NCI-H2029 (cell line): ENCODE data around the gene MTR.

ENCODE experiments used
- DNase-seq: peaks from one replicate; lab custom pipeline; 2025; lab: John Stamatoyannopoulos, UW

Gene MTR

DNA sequence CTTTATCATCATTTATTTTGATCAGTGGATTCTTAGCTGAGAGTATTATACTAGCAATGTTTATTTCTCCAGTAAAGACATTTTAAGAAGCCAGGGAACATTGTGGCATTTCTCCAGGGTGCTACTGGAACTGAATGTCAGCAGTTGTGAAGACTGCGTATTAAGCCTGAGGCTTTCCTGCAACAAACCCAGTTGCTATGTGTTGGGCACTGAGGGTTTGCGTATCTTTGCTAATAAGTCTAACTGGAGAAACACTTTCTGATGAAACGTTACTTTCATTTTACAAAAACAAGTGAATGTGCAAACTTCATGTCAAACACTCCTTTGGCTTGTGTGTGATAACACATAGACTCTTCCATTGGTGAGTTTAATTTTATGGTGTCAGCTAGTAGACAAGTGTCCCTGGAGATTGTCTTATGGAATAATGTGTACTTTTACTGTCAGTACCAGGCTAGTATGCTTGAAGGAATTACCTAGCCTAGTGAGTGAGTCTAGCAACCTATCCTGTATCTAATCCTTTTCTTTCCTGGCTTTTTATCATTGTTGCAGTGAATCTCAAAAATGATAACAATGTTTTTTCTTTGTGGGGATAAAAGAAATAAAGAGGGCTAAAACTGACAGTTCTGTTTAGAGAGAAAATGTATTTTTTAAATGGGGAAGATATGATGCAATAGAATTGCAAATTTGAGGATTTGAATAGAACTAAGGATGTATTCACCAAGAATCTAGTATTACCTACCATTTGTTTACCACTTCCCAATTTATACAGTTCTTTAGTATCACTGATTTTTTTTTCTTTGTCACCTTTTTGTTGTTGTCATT lies 70.1 kb downstream of the MTR start:
- no peak for DNase-seq

DNA sequence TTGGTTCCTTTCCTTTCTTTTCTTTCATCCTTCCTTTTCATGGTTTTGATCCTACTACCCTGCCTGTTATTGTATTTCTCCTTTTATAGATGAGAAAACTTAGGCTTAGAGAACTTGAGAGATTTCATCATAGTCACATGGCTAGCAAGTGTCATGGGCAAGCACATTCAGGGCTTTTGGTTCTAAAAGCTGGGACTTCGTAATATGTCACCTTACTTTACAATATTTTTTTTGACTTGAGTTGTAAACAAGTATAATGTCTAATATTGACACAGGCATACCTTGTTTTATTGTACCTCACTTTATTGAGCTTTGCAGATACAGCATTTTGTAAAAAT lies 70.7 kb downstream of the MTR start:
- no peak for DNase-seq

DNA sequence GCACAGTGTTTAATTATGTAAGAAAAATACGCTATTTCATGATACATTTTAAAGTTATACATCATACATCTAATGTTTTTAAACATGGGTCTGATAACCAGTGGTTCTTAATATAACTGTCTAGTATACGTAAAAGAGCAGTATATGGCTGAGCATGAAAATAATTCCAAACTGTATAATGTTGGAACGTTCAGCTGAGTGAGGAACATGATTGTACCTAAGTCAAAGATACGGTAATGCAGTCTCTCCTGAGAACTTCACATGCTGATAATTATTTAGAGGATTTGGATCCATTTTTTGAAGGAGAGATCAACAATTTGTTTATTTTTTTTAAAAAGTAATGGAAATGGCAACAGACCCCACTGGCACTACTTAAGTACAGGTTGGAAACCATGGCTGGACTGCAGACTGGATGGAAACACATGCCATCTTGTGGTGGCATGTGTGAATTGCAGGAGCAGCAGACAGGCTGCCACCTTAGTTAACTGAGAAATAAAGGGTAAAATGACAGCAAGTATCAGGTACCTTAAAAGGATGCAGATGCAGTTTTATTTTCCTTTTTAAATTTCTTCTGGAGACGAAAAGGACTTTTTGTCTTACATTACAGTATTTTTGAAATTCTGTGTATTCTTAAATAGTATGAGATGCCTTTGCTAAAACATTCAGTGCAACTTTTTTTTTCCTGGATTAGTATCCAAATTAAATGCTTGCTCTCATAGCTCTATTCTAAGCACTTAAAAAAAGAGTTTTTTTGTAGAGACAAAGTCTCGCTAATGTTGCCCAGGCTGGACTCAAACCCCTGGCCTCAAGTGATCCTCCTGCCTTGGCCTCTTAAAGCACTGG lies 73.8 kb downstream of the MTR start:
- peak; percentile 11 for DNase-seq

DNA sequence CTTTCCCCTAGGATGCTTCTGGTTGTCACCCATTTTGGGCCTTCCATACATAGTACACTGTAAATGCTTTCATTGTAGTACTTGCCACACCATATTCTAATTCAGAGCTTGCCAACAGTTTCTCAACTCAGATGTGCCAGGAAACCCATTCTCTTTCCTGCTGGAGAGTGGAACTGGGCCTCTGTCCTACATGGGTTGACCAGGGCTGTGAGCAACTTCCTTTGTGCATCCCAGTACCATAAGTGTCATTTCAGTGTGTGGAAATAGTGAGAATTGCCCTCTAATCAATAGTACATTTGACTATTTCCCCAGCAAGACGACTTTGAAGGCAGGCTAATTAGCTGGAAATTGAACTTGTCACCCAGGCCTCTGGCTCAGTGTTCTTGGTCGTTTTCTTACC lies 74.8 kb downstream of the MTR start:
- no peak for DNase-seq

DNA sequence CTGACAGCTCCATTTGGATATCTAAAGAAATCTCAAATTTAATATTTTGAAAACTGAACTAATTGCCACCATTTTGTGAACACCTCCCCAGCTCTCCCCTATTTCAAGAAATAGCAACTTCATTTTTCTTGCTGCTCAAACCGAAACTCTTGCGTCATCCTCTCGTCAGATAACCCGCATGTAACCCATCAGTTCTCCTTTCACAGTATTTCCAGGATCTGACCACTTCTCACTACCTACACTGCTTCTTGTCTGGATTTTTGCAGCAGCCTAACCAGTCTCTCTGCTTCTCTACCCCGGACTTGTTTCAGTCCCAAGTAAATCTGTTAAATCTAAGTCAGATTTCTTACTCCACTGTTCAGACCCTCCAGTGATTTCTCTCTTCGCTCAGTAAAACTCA lies 75.6 kb downstream of the MTR start:
- DNase-seq, result no peak

DNA sequence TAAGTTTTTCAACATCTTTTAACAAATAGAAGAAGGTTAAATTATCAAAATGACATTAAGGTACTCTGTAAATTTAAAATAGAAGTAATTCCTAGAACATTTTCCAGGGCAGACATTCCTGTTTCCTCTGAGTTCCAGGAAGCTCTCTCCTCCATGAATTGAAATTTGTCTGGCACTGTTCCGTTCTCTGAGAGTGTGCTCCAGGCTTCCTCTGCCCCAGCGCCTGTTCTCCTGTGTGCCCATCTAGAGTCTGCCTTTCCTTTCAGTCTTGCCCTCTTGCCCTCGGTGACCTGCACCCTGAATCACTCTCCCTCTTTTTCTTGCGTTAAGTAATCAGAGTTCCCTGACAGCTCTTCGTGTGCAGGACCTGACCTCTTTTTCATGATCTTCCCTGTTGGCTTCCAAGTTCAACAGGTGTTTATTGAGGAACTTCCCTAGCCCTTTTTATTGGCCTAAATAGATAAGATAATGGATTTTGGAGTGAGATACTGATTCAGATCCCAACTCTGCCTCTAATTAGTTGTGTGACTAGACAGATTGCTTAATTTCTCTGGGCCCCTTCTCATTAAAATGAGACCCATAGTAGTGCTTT lies 77.1 kb downstream of the MTR start:
- no peak for DNase-seq

DNA sequence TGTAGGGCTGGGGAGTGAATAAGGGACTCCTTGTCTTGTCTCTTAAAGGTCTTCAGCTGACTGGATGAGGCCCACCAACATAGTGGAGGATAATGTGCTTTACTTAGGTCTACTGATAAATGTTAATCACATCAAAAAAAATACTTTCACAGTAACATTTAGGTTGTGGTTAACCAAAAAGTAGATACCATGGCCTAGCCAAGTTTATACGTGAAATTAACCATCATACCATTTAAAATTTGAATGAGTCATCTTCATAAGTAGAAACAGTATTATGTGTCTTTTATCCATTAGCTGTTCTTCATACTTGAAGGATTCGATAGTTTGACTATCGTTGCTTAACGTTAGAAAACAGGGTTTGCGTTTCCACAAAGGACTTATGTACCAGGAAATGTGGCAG lies 80.9 kb downstream of the MTR start:
- no peak for DNase-seq

DNA sequence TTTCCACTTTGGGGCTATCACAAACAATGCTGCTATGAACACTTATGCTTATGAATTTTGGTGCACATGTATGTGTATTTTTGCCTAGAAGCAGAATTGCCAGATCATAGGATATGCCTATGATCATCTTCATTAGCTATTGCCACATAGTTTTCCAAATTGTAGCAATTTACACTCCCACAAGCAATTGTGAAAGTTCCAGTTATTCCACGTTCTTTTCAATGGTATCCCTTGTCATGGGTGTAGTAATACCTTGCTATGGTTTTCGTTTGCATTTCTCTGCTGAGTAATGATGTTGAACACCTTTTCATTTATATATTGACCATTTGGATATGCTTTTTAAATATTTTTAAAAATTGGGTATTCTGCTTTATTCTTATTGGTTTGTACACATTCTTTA lies 82.6 kb downstream of the MTR start:
- DNase-seq, result no peak

DNA sequence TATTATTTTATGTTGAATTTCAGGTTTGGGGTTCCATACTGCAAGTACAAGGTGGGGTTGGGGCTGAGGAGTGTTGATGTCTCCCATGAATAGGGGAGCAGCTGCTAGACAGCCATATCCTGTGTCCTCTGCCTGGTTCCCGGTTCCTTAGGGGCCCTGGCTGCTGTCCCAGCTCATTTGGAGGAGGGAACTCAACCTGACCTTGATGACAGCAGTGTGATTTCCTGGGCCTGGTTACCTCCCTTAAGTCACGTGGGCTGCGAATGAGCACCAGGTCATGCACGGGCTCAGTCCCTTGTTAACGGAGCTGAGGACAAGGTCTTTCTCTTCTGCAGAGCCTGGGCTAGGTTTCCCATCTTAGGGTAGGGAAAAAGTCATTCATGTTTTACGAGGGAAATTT lies 85.1 kb downstream of the MTR start:
- no peak for DNase-seq

DNA sequence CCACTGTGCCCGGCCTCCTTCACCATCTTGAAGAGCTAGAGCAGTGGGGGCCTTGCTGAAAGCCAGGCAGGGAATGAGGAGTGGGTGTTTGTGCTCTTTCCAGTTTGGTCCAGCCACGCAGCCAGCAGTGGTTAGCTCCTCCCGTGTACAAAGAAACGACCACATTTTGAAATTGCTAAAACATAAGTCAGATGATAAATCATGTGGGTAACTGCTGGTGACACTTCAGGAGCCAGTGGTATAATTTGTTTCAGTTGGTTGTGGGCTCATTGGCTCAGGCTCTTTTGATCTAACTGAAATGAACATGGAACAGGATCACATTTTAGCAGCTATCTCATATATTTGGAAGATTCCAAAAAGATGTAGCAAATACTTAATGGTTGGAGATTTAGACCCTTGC lies 87.6 kb downstream of the MTR start:
- no peak for DNase-seq

DNA sequence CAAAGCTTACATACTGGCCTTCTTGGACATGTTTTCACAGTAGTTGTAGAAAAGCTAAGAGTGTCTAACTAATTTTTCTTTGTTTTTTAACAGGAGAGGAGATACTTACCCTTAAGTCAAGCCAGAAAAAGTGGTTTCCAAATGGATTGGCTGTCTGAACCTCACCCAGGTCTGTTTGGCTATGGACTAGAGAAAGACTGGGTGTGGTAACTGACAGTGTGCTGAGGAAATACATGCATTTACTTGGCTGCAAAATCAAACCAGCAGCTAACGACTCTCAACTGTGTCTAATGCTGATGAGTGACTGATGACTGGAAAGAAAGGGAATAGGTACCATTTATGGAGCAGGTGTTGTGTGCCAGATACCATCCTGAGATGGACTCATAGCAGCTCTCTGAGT lies 91.1 kb downstream of the MTR start:
- no peak for DNase-seq

DNA sequence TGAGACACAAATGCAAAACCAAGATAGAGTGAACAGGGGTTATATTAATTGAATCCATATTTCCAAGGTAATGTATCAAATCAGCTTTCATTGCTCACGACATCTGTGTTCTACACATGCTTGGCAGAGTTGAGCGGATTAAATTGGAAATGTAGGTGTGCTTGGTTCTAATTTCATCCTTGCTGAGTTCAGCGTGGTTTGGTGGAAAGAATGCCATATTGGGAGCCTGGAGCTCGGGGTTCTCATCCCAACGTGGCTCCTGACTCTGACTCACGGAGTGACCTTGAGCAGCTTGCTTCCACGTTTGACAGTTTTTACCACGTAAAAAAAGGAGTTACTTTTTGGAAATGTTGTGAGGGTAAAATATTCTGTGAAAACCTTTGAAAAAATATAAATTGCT lies 92.0 kb downstream of the MTR start:
- no peak for DNase-seq

DNA sequence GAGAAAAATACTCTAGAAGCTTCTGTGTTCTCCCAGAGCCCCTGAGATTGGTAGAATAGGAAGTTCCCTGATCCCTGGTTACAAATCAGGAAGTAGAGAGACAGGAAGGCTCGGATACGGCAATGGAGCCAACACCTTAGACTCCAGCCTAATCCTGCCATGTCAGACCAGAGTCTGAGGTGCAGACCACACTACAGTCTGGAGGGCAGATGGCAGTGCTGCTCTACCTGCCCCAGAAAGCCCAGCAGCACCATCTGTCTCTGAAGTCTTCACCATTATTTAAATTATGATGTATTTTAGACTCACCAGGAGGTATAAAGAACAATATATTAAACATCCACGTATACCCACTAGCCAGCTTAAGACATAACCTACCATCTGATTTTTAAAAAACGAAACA lies 93.0 kb downstream of the MTR start:
- no peak for DNase-seq

DNA sequence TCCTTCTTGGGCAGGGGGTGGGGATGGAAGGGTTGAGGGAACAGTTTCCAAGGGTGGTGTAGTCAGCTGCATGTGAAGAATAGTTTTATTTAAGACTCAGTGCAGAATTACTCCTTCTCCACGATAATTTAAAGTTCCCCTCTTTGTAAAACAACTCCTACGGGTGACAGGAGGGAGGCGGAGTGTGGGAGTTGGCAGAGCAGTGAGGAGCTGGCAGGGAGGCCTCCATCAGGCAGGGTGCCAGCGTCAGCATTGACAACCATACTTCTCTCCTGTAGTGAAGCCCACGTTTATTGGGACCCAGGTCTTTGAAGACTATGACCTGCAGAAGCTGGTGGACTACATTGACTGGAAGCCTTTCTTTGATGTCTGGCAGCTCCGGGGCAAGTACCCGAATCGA lies 93.8 kb downstream of the MTR start:
- DNase-seq, result no peak

DNA sequence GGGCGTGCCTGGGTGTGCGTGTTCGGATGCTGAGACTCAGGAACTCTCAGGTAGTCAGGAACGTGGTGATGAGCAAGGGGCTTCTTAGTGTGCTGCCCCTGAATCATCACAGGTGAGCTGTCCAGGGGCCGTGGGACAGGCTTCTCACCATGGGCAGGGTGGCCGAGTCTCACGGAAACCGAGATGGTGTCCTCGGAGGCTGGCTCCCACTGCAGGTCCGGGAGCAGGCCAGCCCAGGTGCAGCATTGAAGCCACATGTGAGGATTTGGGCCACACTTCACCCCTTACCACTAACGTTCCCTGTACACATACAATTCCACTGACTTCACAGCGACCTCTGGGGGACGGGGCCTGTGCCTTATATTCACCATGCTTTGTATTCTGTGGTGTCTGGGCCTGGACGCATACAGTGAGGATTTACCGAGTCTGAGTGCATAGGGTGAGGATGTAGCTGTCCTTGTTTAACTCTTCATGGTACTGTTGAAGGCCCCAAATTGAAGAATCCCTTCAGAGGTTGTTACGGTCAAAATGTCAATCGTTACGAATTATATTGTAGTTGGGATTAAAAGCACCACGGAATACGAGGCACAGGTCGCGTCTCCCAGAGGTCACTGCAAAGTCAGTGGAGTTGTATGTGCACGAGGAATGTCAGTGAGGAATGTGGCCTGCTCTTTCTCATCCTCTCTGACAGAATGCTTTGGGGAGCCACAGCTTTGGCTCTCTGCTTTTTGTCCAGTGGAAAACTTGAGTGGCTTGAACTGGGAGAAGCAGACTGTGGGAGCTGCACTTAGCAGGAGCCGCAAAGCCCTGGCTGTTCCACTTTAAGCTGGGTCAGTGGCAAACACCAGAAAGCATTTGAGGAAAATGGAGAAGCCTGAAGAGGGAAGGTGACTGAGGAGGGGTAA lies 95.3 kb downstream of the MTR start:
- no peak for DNase-seq

DNA sequence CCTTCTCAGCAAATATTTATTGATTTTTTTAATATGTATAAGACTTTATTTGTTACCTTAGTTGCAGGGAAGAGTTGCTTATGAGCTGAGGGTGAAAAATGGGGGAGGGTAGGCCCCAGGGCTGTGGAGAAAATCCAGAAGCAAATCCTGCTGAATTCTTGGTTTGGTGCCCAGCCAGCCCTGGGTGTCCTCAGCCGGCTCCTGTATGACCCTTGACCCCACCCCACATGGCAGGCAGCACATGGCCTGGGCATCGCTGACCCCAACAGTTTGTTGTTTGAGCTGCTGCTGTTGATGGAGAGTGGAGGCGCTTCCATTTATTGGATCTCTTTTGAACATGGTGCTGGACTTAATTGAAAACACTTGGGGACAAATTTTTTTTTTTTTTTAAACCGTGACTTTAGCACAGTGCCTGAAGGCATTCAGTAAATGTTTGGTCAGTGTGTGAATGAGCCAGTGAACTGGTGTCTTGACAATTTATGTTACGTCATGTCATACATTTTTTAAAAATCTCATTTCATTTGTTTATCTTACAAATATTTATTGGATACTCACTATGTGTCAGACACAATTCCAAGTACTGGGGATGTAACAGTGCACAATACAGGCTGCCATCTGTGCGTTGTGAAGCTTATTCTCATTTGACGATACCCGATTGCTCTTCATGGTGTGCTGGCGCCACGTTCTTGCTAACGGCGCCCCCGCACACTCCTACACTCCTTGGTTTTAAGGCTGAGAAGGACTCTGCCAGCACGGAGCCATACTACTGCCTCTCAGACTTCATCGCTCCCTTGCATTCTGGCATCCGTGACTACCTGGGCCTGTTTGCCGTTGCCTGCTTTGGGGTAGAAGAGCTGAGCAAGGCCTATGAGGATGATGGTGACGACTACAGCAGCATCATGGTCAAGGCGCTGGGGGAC lies 98.8 kb downstream of the MTR start:
- no peak for DNase-seq

DNA sequence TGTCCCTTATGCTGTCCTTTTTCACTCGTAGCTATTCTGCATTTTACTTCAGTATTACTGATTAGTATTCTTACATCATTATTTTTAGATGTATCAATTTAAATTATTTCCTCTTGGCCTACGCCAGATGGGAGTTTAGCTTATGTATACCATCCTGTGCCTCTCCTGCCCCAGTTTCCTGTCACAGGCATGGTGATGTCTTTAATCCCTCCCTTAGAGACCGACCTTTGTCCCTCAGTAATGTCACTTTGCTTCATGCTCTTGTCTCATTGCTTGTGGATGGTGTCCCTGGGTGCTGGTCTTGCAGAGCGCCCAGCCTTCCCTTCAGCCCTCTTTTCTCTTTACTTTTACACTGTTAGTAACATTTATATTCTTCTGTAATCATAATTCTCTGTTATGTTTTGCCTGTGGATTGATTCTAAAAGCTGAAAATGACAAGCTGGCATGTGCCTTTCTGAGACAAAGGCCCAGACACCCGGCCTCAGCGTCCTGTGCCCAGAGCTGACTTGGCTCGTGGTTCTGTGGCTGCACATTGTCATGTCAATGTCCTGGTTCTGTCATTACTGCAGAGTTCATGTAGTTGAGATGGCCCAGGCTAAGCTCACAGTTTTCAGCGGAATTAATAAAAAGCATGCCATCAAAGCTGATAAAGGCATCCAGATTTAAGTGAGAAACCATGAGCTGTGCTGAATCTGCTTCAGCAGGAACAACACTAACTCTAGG lies 100.7 kb downstream of the MTR start:
- DNase-seq, result no peak

DNA sequence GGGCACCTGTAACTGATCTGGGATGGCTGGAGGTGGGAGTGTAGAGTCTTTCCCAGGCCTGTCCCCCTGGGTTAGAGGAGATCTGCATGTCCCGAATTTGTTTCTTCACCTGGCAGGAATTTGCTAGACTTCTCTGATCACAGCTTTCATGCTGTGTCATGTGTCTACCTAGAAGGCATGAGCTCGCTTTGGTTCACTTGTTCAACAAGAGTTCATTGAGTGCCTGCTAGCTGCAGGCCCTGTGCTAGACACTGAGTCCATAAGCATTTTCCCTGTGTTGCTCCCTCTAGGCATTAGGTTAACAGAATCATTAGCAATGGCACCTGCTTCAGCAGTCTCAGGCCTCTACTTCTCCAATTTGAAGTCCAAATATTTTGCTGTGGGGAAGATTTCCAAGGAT lies 101.6 kb downstream of the MTR start:
- DNase-seq, result no peak

DNA sequence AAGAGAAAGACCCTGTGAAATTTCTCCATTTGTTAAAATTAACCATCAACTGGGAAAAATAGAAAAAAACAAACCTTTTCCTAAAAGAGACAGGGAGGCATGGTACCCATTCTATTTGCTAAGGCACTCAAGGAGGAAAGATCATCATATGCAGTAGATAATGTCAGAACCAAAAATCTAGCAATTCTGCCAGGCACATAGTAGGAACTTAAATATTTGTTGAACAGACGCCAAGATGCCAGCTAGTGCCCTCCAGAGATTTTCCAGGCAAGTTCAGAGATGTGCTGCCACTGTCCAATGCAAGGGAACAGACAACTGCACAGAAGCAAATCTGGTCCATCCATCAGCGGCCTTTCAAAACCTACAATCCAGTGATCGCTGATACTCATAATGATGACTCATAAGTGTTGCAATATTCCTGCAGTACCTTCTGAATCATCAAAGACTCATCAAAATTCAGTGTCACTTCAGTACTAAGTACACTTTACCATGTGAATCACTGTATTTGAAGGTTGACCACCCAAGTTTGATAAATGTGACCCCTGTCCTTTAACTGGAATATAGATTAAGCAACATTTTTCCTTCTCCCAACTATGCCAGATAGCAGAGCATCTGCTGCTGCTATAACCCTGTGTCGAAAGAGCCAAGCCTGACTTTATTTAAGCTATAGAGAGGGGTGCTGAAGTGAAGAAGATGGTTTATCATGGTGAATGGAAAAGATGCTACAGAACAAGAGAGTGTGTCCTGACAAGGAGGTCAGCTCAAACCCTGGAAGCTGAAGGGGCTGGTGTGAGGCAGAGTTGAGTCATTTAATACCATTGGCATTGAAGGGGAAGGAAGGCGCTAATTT lies 110.0 kb downstream of the MTR start:
- DNase-seq, result no peak
